ENCODE measurements around the gene MRPS14.
A peak's percentile ranks its signal among the peaks of the same experiment; 100 is the strongest.

- TF ChIP-seq, protein P1, sequence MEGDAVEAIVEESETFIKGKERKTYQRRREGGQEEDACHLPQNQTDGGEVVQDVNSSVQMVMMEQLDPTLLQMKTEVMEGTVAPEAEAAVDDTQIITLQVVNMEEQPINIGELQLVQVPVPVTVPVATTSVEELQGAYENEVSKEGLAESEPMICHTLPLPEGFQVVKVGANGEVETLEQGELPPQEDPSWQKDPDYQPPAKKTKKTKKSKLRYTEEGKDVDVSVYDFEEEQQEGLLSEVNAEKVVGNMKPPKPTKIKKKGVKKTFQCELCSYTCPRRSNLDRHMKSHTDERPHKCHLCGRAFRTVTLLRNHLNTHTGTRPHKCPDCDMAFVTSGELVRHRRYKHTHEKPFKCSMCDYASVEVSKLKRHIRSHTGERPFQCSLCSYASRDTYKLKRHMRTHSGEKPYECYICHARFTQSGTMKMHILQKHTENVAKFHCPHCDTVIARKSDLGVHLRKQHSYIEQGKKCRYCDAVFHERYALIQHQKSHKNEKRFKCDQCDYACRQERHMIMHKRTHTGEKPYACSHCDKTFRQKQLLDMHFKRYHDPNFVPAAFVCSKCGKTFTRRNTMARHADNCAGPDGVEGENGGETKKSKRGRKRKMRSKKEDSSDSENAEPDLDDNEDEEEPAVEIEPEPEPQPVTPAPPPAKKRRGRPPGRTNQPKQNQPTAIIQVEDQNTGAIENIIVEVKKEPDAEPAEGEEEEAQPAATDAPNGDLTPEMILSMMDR (IDR thresholded peaks at IDR 0.05 in 2 of 3, conservative IDR thresholded peaks at IDR 0.05 in 1 of 3; ENCODE audit: insufficient read depth in 2 of 3, low read depth in 1 of 3, low read length in 3 of 3), result peak in 2 of 3 experiments; percentile 4 to 11; a peak in 2 of 6 replicates
- TF ChIP-seq HOXB6 (CRISPR knock-in tag; IDR thresholded peaks at IDR 0.05; ENCODE audit: borderline replicate concordance), result no peak
- peak; percentile 80 for TF ChIP-seq FOXP1 (CRISPR knock-in tag; IDR thresholded peaks at IDR 0.05)
- peak; percentile 66 for TF ChIP-seq TAF1 (IDR thresholded peaks at IDR 0.05; ENCODE audit: control insufficient read depth, extremely low read depth, insufficient read depth, low read length, severe bottlenecking)
Observed at GRCh38 chr1:174999936-175000696, 23.1 kb downstream of the MRPS14 start, which contains the start of gene CACYBP.

Measured in K562 (cell line).